AG10803 (cell line): Measurements from ENCODE around the gene NR3C2.
A peak's percentile ranks its signal among the peaks of the same experiment; 100 is the strongest.

ENCODE experiments used
- DNase-seq: peaks from one replicate; pipeline ENCODE4 v3.0.0; 2010; ENCODE audit warnings: low read depth
- H3K4me3 ChIP-seq: 2 replicates; pipeline ENCODE4 v1.5.1; 2011; ENCODE audit warnings: mild to moderate bottlenecking, low read length, control low read depth
- CTCF ChIP-seq: conservative IDR thresholded peaks from 2 replicates; pipeline ENCODE4 v1.5.1; 2011; ENCODE audit warnings: mild to moderate bottlenecking, low read length, control low read depth, inconsistent platforms

The NR3C2 gene

DNA sequence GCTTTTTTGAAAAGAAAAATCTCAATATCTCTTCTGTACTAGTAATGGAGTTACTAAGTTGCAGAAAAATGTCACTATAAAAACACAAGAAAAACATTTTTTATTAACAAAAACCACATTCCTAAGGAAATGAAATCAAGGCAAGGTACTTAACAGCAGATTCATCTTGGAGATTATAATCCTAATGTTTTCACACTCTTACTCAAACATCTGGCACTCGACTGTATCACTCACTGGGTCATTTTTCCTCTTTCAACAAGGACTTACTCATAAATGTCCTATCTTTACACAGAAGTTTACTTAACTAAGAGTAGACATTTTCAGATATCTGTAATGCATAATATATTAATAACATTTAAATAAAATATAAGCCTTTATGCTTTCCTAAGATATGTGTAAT lies 216.6 kb downstream of the NR3C2 start:
- no peak for TF ChIP-seq CTCF
- DNase-seq: peak; percentile 11
- no peak overlapping the region for H3K4me3 ChIP-seq

DNA sequence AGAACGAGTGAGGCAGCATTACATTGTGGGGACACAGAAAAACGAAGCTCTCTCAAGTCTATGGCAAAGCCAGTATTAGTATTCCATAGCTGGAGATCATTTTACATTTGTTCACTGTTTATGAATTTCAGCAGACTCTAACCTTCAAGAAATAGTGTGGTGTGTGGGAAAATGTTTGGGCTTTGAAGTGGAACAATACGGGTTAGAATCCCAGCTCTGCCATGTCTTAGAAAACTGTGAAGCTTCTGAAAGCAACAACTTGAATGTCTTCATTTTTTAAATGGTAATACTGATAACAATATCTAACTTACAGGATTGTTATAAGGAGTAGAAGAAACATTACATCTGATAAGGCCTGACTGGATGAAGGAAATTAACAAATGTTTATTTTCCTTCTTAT lies 217.7 kb downstream of the NR3C2 start:
- no peak overlapping the region for H3K4me3 ChIP-seq
- no peak for TF ChIP-seq CTCF
- DNase-seq: no peak

GRCh38 chr4:148222991-148223660 lies 219.1 kb downstream of the NR3C2 start:
- DNase-seq: no peak
- TF ChIP-seq CTCF: no peak
- no peak overlapping the region for H3K4me3 ChIP-seq

- DNase-seq: peak; percentile 8
- TF ChIP-seq CTCF: no peak
- H3K4me3 ChIP-seq: peak overlapping the region; percentile 23
Observed at GRCh38 chr4:148216866-148217814, 225.1 kb downstream of the NR3C2 start.

- H3K4me3 ChIP-seq: no peak overlapping the region
- no peak for DNase-seq
- no peak for TF ChIP-seq CTCF
Observed at GRCh38 chr4:148216321-148216720, 225.9 kb downstream of the NR3C2 start.

DNA sequence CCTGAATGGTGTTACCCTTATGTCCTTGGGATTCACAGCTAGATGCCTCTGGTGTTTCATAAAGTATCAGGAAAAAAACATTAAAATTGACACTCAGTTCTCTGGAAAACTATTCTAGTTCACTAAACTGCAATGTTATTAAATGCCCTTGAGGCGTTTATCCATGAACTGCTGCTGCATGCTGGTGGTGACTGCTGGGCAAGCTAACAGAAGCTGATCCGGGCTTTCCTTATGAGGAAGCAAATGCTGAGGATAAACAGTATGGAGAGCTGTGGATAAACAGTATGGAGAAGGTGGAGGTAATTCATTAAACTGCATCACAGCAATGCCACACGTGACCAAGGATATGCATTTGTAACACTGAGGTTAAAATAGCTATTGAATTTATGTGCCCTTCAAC lies 227.0 kb downstream of the NR3C2 start:
- no peak for TF ChIP-seq CTCF
- no peak overlapping the region for H3K4me3 ChIP-seq
- no peak for DNase-seq
